ENCODE results near the gene MYO1B.

DNA sequence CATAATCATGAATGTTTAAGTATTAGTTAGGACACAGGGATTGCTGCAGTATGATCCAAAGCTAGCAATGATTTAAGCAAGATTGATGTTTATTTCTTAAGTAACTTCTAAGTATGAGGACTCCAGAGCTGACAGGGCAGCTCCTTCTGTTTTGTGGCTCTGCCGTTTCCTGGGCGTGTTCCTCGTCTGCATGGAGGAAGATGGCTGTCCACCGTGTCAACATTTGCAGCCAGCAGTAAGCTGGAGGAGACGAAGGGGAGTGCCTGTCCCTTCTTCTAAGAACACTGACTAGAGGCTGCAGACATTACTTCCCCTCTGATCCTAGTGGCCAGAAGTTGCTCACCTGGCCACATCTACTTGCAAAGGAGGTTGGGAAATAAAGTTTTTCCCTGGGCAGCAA is 144.1 kb downstream of the MYO1B start:
- TF ChIP-seq SUZ12 (IDR thresholded peaks at IDR 0.05; ENCODE audit: extremely low read depth, insufficient read depth, insufficient read length) (no peak), YY1 (IDR thresholded peaks at IDR 0.05; ENCODE audit: insufficient read depth, insufficient read length) (no peak), ZNF274 (IDR thresholded peaks at IDR 0.05; ENCODE audit: low read depth, low read length) (no peak)
